GM12873 (cell line): ENCODE data around the gene RIPOR2.
A peak's percentile ranks its signal among the peaks of the same experiment; 100 is the strongest.

Experiments used
- CTCF ChIP-seq: IDR thresholded peaks from 2 replicates; pipeline ENCODE4 v1.5.1; 2012; ENCODE audit warnings: low read depth, mild to moderate bottlenecking, moderate library complexity, low read length, control low read depth; ENCODE audit not compliant: insufficient read depth; ENCODE audit errors: missing control alignments

Gene RIPOR2

GRCh38 chr6:24929242-24929641, 6.5 kb downstream of the RIPOR2 start:
- TF ChIP-seq CTCF: no peak

- TF ChIP-seq CTCF: no peak
These were observed 7.6 kb downstream of the RIPOR2 start for GRCh38 chr6:24927985-24928745.

GRCh38 chr6:24927277-24927955, 8.3 kb downstream of the RIPOR2 start:
- no peak for TF ChIP-seq CTCF

- TF ChIP-seq CTCF: no peak
These were observed 9.6 kb downstream of the RIPOR2 start for GRCh38 chr6:24926192-24926591.

- TF ChIP-seq CTCF: no peak
These were observed 10.1 kb downstream of the RIPOR2 start for GRCh38 chr6:24925661-24926060.

GRCh38 chr6:24924580-24925356, 11.0 kb downstream of the RIPOR2 start:
- peak; percentile 10 for TF ChIP-seq CTCF

- TF ChIP-seq CTCF: no peak
These were observed 11.8 kb downstream of the RIPOR2 start for GRCh38 chr6:24923885-24924401.
